ENCODE results near the gene CTNND2. TPM values are rescaled to one million over a fixed set of nuclear protein-coding genes. Genes with fewer than 3 reads are reported as not detected.

Gene CTNND2
- 6.3 and 6.6 TPM in 2 replicates for polyA plus RNA-seq (2013)

- peak within 1 kb of the TSS; percentile 13 for H3K14ac ChIP-seq (ENCODE audit: low read length)
- no CpG with 5 or more reads among the region's 64 CpGs for WGBS (ENCODE audit: extremely low coverage, insufficient coverage, insufficient read length)
- peak within 1 kb of the TSS; percentile 16 for H4K8ac ChIP-seq (ENCODE audit: low read depth, low read length)
These were observed at the start of gene CTNND2 for GRCh38 chr5:11904265-11904906. TSS of gene CTNND2 (minus strand) at chr5:11904446. CDS start at chr5:11903853, 593 bp downstream.

GRCh38 chr5:11946317-11946716, 42.1 kb upstream of the CTNND2 start:
- no peaks in the 10 kb centered on the region for H3K79me2 ChIP-seq (ENCODE audit: control insufficient read depth, insufficient read depth, low read length, poor library complexity)
- H3K36me3 ChIP-seq (ENCODE audit: control insufficient read depth in 1 of 2, insufficient read depth in 2 of 2, low read length in 2 of 2): no peaks in the 10 kb centered on the region
- H3K27me3 ChIP-seq (ENCODE audit: insufficient read depth, low read length): no peaks in the 10 kb centered on the region
- no peak overlapping the region for H3K4ac ChIP-seq (ENCODE audit: low read depth, low read length)
- H2AFZ ChIP-seq (ENCODE audit: insufficient read depth, low read length, poor library complexity): no peak overlapping the region
- no peak overlapping the region for H2BK5ac ChIP-seq (ENCODE audit: low read depth, low read length, poor library complexity)
- no peaks in the 10 kb centered on the region for H3K4me1 ChIP-seq (ENCODE audit: control insufficient read depth in 1 of 2, insufficient read depth in 2 of 2, low read length in 2 of 2)
- H2BK12ac ChIP-seq (ENCODE audit: low read length): no peak overlapping the region
- H2BK120ac ChIP-seq (ENCODE audit: insufficient read depth, low read length, poor library complexity): no peak overlapping the region
- no peak overlapping the region for H3K18ac ChIP-seq (ENCODE audit: low read length)
- no peak overlapping the region for H3K23ac ChIP-seq (ENCODE audit: low read length)
- H3K79me1 ChIP-seq (ENCODE audit: low read length): no peaks in the 10 kb centered on the region
- no peak overlapping the region for H3K14ac ChIP-seq (ENCODE audit: low read length)
- no peak overlapping the region for H4K91ac ChIP-seq (ENCODE audit: low read depth, low read length)
- H2AK5ac ChIP-seq (ENCODE audit: low read length): no peak overlapping the region
- H4K8ac ChIP-seq (ENCODE audit: low read depth, low read length): no peak overlapping the region
- H3K4me2 ChIP-seq (ENCODE audit: low read length): no peak overlapping the region
- H3K4me3 ChIP-seq (ENCODE audit: low read depth, low read length): no peak overlapping the region
- no peaks in the 10 kb centered on the region for H3K9me3 ChIP-seq (ENCODE audit: insufficient read depth, low read depth, low read length)
- no peak overlapping the region for H3K9ac ChIP-seq (ENCODE audit: low read length)
- H3K27ac ChIP-seq (ENCODE audit: low read depth, low read length): no peak overlapping the region
- H4K12ac ChIP-seq (ENCODE audit: low read depth, low read length): no peak overlapping the region
- DNase-seq: no peak

More at GRCh38 chr5:11904265-11904906, at the start of gene CTNND2:
- H3K27me3 ChIP-seq (ENCODE audit: insufficient read depth, low read length): peaks cover 12% of the 10 kb centered on the region
- H3K4ac ChIP-seq (ENCODE audit: low read depth, low read length): peak within 1 kb of the TSS; percentile 21
- no peak within 1 kb of the TSS for H3K23ac ChIP-seq (ENCODE audit: low read length)
- peaks cover 1% of the 10 kb centered on the region for H3K79me2 ChIP-seq (ENCODE audit: control insufficient read depth, insufficient read depth, low read length, poor library complexity)
- H3K79me1 ChIP-seq (ENCODE audit: low read length): peaks cover 2% of the 10 kb centered on the region
- no peak within 1 kb of the TSS for H4K91ac ChIP-seq (ENCODE audit: low read depth, low read length)
- H4K12ac ChIP-seq (ENCODE audit: low read depth, low read length): peak within 1 kb of the TSS; percentile 34
- peak within 1 kb of the TSS; percentile 54 for H2BK12ac ChIP-seq (ENCODE audit: low read length)
- no peaks in the 10 kb centered on the region for H3K36me3 ChIP-seq (ENCODE audit: control insufficient read depth in 1 of 2, insufficient read depth in 2 of 2, low read length in 2 of 2)
- peak within 1 kb of the TSS; percentile 25 for H3K18ac ChIP-seq (ENCODE audit: low read length)
- peak; percentile 65 to 83 for DNase-seq
- no peak within 1 kb of the TSS for H3K9ac ChIP-seq (ENCODE audit: low read length)
- H2AK5ac ChIP-seq (ENCODE audit: low read length): no peak within 1 kb of the TSS
- H3K27ac ChIP-seq (ENCODE audit: low read depth, low read length): no peak within 1 kb of the TSS
- H2AFZ ChIP-seq (ENCODE audit: insufficient read depth, low read length, poor library complexity): peak within 1 kb of the TSS; percentile 79
- no peaks in the 10 kb centered on the region for H3K9me3 ChIP-seq (ENCODE audit: insufficient read depth, low read depth, low read length)
- peak within 1 kb of the TSS; percentile 90 for H3K4me3 ChIP-seq (ENCODE audit: low read depth, low read length)
- H2BK5ac ChIP-seq (ENCODE audit: low read depth, low read length, poor library complexity): no peak within 1 kb of the TSS
- no peak within 1 kb of the TSS for H2BK120ac ChIP-seq (ENCODE audit: insufficient read depth, low read length, poor library complexity)
- H3K4me1 ChIP-seq (ENCODE audit: control insufficient read depth in 1 of 2, insufficient read depth in 2 of 2, low read length in 2 of 2): peaks cover 2 to 7% of the 10 kb centered on the region in 2 experiments
- H3K4me2 ChIP-seq (ENCODE audit: low read length): peak within 1 kb of the TSS; percentile 88

- Histone ChIP-seq H3K14ac (ENCODE audit: low read length) (no peak overlapping the region), H3K18ac (ENCODE audit: low read length) (no peak overlapping the region), H3K9ac (ENCODE audit: low read length) (no peak overlapping the region), H3K4me3 (ENCODE audit: low read depth, low read length) (no peak overlapping the region), H3K4ac (ENCODE audit: low read depth, low read length) (no peak overlapping the region), H3K27me3 (ENCODE audit: insufficient read depth, low read length) (no peaks in the 10 kb centered on the region), H3K79me1 (ENCODE audit: low read length) (no peaks in the 10 kb centered on the region), H3K36me3 (ENCODE audit: control insufficient read depth in 1 of 2, insufficient read depth in 2 of 2, low read length in 2 of 2) (no peaks in the 10 kb centered on the region), H3K4me1 (ENCODE audit: control insufficient read depth in 1 of 2, insufficient read depth in 2 of 2, low read length in 2 of 2) (no peaks in the 10 kb centered on the region), H3K23ac (ENCODE audit: low read length) (no peak overlapping the region), H4K12ac (ENCODE audit: low read depth, low read length) (no peak overlapping the region), H2BK120ac (ENCODE audit: insufficient read depth, low read length, poor library complexity) (no peak overlapping the region), H3K27ac (ENCODE audit: low read depth, low read length) (no peak overlapping the region), H4K91ac (ENCODE audit: low read depth, low read length) (no peak overlapping the region), H2AFZ (ENCODE audit: insufficient read depth, low read length, poor library complexity) (no peak overlapping the region), H2BK5ac (ENCODE audit: low read depth, low read length, poor library complexity) (no peak overlapping the region), H3K9me3 (ENCODE audit: insufficient read depth, low read depth, low read length) (no peaks in the 10 kb centered on the region), H2BK12ac (ENCODE audit: low read length) (no peak overlapping the region), H3K4me2 (ENCODE audit: low read length) (no peak overlapping the region), H3K79me2 (ENCODE audit: control insufficient read depth, insufficient read depth, low read length, poor library complexity) (no peaks in the 10 kb centered on the region), H2AK5ac (ENCODE audit: low read length) (no peak overlapping the region), H4K8ac (ENCODE audit: low read depth, low read length) (no peak overlapping the region)
- DNase-seq: peak in 1 of 2 donors; percentile 21
These were observed 37.3 kb upstream of the CTNND2 start for GRCh38 chr5:11941566-11941965.

GRCh38 chr5:11931638-11932037, 27.4 kb upstream of the CTNND2 start:
- Histone ChIP-seq H3K14ac (ENCODE audit: low read length) (no peak overlapping the region), H4K91ac (ENCODE audit: low read depth, low read length) (no peak overlapping the region), H3K36me3 (ENCODE audit: control insufficient read depth in 1 of 2, insufficient read depth in 2 of 2, low read length in 2 of 2) (no peaks in the 10 kb centered on the region), H3K9me3 (ENCODE audit: insufficient read depth, low read depth, low read length) (no peaks in the 10 kb centered on the region), H4K12ac (ENCODE audit: low read depth, low read length) (no peak overlapping the region), H4K8ac (ENCODE audit: low read depth, low read length) (no peak overlapping the region), H3K23ac (ENCODE audit: low read length) (no peak overlapping the region), H3K27ac (ENCODE audit: low read depth, low read length) (no peak overlapping the region), H3K4me2 (ENCODE audit: low read length) (no peak overlapping the region), H2AK5ac (ENCODE audit: low read length) (no peak overlapping the region), H2BK12ac (ENCODE audit: low read length) (no peak overlapping the region), H2BK120ac (ENCODE audit: insufficient read depth, low read length, poor library complexity) (no peak overlapping the region), H2BK5ac (ENCODE audit: low read depth, low read length, poor library complexity) (no peak overlapping the region), H3K4me1 (ENCODE audit: control insufficient read depth in 1 of 2, insufficient read depth in 2 of 2, low read length in 2 of 2) (no peaks in the 10 kb centered on the region), H3K79me2 (ENCODE audit: control insufficient read depth, insufficient read depth, low read length, poor library complexity) (no peaks in the 10 kb centered on the region), H2AFZ (ENCODE audit: insufficient read depth, low read length, poor library complexity) (no peak overlapping the region), H3K4ac (ENCODE audit: low read depth, low read length) (no peak overlapping the region), H3K18ac (ENCODE audit: low read length) (no peak overlapping the region), H3K4me3 (ENCODE audit: low read depth, low read length) (peak overlapping the region; percentile 55), H3K27me3 (ENCODE audit: insufficient read depth, low read length) (no peaks in the 10 kb centered on the region), H3K79me1 (ENCODE audit: low read length) (no peaks in the 10 kb centered on the region), H3K9ac (ENCODE audit: low read length) (no peak overlapping the region)
- no CpG with 5 or more reads among the region's 20 CpGs for WGBS (ENCODE audit: extremely low coverage, insufficient coverage, insufficient read length)
- no peak for DNase-seq
